Liver (tissue), 3 donors: ENCODE results near the gene KERA.

Experiments used
- ATF3 ChIP-seq: IDR thresholded peaks from 2 replicates; pipeline ENCODE4 v1.6.1; 2016; ENCODE audit warnings: antibody characterized with exemption
- CTCF ChIP-seq: fragments of 150-350 bp; IDR thresholded peaks from 2 replicates; pipeline ENCODE4 v1.5.1; 2017; ENCODE audit warnings: improper control_type of control experiment, low read depth, low read length; ENCODE audit not compliant: missing input control
- MAX ChIP-seq: IDR thresholded peaks from 2 replicates; pipeline ENCODE4 v1.6.1; 2016; ENCODE audit warnings: antibody characterized with exemption
- RAD21 ChIP-seq, 2 donors: IDR thresholded peaks; 2 replicates each; pipeline ENCODE4 v1.6.1; 2016; ENCODE audit warnings: antibody characterized with exemption in 2 of 2, mild to moderate bottlenecking in 2 of 2
- REST ChIP-seq: IDR thresholded peaks from 2 replicates; pipeline ENCODE4 v1.6.1; 2016; ENCODE audit warnings: antibody characterized with exemption, mild to moderate bottlenecking
- TAF1 ChIP-seq: conservative IDR thresholded peaks from 2 replicates; pipeline ENCODE4 v1.6.1; 2016; ENCODE audit warnings: antibody characterized with exemption, mild to moderate bottlenecking
- YY1 ChIP-seq: IDR thresholded peaks from 2 replicates; pipeline ENCODE4 v1.6.1; 2016; ENCODE audit warnings: antibody characterized with exemption, mild to moderate bottlenecking
- ZBTB33 ChIP-seq: IDR thresholded peaks from 2 replicates; pipeline ENCODE4 v1.6.1; 2016; ENCODE audit warnings: antibody characterized with exemption
- donor health status: healthy.
- donor health status: healthy.

- no peak for TF ChIP-seq YY1
- TF ChIP-seq CTCF, result no peak
- no peak for TF ChIP-seq ATF3
- no peak for TF ChIP-seq TAF1
- no peak for TF ChIP-seq RAD21 (IDR thresholded peaks at IDR 0.05)
- no peak for TF ChIP-seq REST
- TF ChIP-seq ZBTB33, result no peak
- no peak for TF ChIP-seq MAX
Measured at GRCh38 chr12:91064640-91065039, 6.8 kb upstream of the KERA start.
